ENCODE data around the gene EHD2. TPM values are rescaled to one million over a fixed set of nuclear protein-coding genes. Genes with fewer than 3 reads are reported as not detected.

The EHD2 gene
- polyA plus RNA-seq, 3 donors, result not detected

DNA sequence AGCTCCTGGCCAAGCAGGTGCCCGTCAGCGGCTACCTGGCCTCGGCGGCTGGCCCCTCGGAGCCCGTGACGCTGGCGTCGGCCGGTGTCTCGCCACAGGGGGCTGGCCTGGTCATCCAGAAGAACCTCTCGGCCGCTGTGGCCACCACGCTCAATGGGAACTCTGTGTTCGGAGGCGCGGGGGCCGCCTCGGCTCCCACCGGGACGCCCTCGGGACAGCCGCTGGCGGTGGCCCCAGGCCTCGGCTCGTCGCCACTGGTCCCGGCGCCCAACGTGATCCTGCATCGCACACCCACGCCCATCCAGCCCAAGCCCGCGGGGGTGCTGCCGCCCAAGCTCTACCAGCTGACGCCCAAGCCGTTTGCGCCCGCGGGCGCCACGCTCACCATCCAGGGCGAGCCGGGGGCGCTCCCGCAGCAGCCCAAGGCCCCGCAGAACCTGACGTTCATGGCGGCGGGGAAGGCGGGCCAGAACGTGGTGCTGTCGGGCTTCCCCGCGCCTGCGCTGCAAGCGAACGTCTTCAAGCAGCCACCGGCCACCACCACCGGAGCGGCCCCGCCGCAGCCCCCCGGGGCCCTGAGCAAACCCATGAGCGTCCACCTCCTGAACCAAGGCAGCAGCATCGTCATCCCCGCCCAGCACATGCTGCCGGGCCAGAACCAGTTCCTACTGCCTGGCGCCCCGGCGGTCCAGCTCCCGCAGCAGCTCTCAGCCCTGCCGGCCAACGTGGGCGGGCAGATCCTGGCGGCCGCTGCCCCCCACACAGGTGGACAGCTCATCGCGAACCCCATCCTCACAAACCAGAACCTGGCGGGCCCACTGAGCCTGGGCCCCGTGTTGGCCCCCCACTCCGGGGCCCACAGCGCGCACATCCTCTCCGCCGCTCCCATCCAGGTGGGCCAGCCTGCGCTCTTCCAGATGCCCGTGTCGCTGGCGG is 33.0 kb upstream of the EHD2 start:
- Histone ChIP-seq H3K4me3 (replicated peaks in 1 of 3; ENCODE audit: low read depth in 2 of 3, low read length in 3 of 3) (no peak overlapping the region), H3K4me2 (replicated peaks; ENCODE audit: extremely low read depth, low read length, poor library complexity, severe bottlenecking) (no peak overlapping the region), H2AFZ (ENCODE audit: insufficient read depth, low read depth, low read length, poor library complexity, severe bottlenecking) (no peak overlapping the region), H3K79me2 (ENCODE audit: insufficient read depth, low read length) (no peaks in the 10 kb centered on the region), H3K27me3 (ENCODE audit: control insufficient read depth in 2 of 2, insufficient read depth in 2 of 2, low read length in 2 of 2) (no peaks in the 10 kb centered on the region), H3K36me3 (replicated peaks in 1 of 2; ENCODE audit: control insufficient read depth in 1 of 2, insufficient read depth in 2 of 2, low read length in 2 of 2) (peaks cover 35 to 84% of the 10 kb centered on the region in 2 donors), H3K4me1 (ENCODE audit: control insufficient read depth in 1 of 2, insufficient read depth in 2 of 2, low read length in 2 of 2) (no peaks in the 10 kb centered on the region), H4K20me1 (ENCODE audit: insufficient read depth, low read length) (peaks cover 10% of the 10 kb centered on the region), H3K9ac (ENCODE audit: insufficient read depth, low read length, poor library complexity, severe bottlenecking) (no peak overlapping the region), H3K27ac (ENCODE audit: low read depth in 1 of 2, low read length in 2 of 2) (no peak overlapping the region), H3K9me3 (replicated peaks in 1 of 2; ENCODE audit: control insufficient read depth in 1 of 2, insufficient read depth in 1 of 2, low read length in 2 of 2) (no peaks in the 10 kb centered on the region)
- no peak for DNase-seq
- Mint-ChIP-seq H3K4me1 (no peaks in the 10 kb centered on the region), H3K9me3 (peaks cover 0 to 2% (median 0%) of the 10 kb centered on the region in 7 donors), H3K27ac (no peak overlapping the region), H3K36me3 (peaks cover 33 to 70% of the 10 kb centered on the region in 2 donors), H3K4me3 (no peak overlapping the region), H3K27me3 (ENCODE audit: low read depth in 3 of 3) (no peaks in the 10 kb centered on the region)
- WGBS (ENCODE audit: insufficient coverage), result over 99% methylated on average over 87 of the region's 90 CpGs
- no peak for TF ChIP-seq CTCF (IDR thresholded peaks at IDR 0.05)
- intact Hi-C loops (cut with micrococcal nuclease), result no loop called here

DNA sequence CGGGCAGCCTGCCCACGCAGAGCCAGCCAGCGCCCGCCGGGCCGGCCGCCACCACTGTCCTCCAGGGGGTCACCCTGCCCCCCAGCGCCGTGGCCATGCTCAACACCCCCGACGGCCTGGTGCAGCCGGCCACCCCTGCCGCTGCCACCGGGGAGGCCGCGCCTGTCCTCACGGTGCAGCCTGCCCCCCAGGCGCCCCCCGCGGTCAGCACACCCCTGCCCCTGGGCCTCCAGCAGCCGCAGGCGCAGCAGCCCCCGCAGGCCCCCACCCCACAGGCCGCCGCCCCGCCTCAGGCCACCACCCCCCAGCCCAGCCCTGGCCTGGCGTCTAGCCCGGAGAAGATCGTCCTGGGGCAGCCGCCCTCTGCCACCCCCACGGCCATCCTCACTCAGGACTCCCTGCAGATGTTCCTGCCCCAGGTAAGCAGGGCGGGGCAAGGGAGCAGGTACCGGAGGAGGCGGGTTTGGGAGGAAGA is 32.3 kb upstream of the EHD2 start:
- H3K36me3 Mint-ChIP-seq, result peaks cover 34 to 70% of the 10 kb centered on the region in 2 donors
- TF ChIP-seq CTCF (IDR thresholded peaks at IDR 0.05), result no peak
- H3K9me3 Mint-ChIP-seq, result peaks cover 0 to 2% (median 0%) of the 10 kb centered on the region in 7 donors
- no peak overlapping the region for H3K27ac ChIP-seq (ENCODE audit: low read depth in 1 of 2, low read length in 2 of 2)
- no peak overlapping the region for H3K4me2 ChIP-seq (replicated peaks; ENCODE audit: extremely low read depth, low read length, poor library complexity, severe bottlenecking)
- H3K4me1 ChIP-seq (ENCODE audit: control insufficient read depth in 1 of 2, insufficient read depth in 2 of 2, low read length in 2 of 2), result no peaks in the 10 kb centered on the region
- peaks cover 10% of the 10 kb centered on the region for H4K20me1 ChIP-seq (ENCODE audit: insufficient read depth, low read length)
- no peak overlapping the region for H2AFZ ChIP-seq (ENCODE audit: insufficient read depth, low read depth, low read length, poor library complexity, severe bottlenecking)
- 96% methylated on average over 18 of the region's 34 CpGs for WGBS (ENCODE audit: insufficient coverage)
- intact Hi-C loops (cut with micrococcal nuclease), result no loop called here
- no peaks in the 10 kb centered on the region for H3K27me3 ChIP-seq (ENCODE audit: control insufficient read depth in 2 of 2, insufficient read depth in 2 of 2, low read length in 2 of 2)
- H3K36me3 ChIP-seq (replicated peaks in 1 of 2; ENCODE audit: control insufficient read depth in 1 of 2, insufficient read depth in 2 of 2, low read length in 2 of 2), result peaks cover 28 to 84% of the 10 kb centered on the region in 2 donors
- H3K4me3 ChIP-seq (replicated peaks in 1 of 3; ENCODE audit: low read depth in 2 of 3, low read length in 3 of 3), result no peak overlapping the region
- no peak overlapping the region for H3K27ac Mint-ChIP-seq
- H3K9ac ChIP-seq (ENCODE audit: insufficient read depth, low read length, poor library complexity, severe bottlenecking), result no peak overlapping the region
- no peak for DNase-seq
- H3K4me3 Mint-ChIP-seq, result no peak overlapping the region
- no peaks in the 10 kb centered on the region for H3K79me2 ChIP-seq (ENCODE audit: insufficient read depth, low read length)
- H3K27me3 Mint-ChIP-seq (ENCODE audit: low read depth in 3 of 3), result no peaks in the 10 kb centered on the region
- no peaks in the 10 kb centered on the region for H3K4me1 Mint-ChIP-seq
- H3K9me3 ChIP-seq (replicated peaks in 1 of 2; ENCODE audit: control insufficient read depth in 1 of 2, insufficient read depth in 1 of 2, low read length in 2 of 2), result no peaks in the 10 kb centered on the region
